Neuronal stem cell (in vitro differentiated cells): ENCODE results near the gene SFXN4.
"Not testable (repeated sequence)": the region's sequence is repeated elsewhere in the genome, so short reads cannot be mapped to it uniquely, and the experiment has no call there.

Source experiments
- DNase-seq: peaks from one replicate; pipeline ENCODE4 v3.0.0-alpha.2; 2013; ENCODE audit warnings: low spot score
- H2AFZ ChIP-seq: one replicate; pipeline ENCODE4 v1.6.1; 2013; ENCODE audit warnings: mild to moderate bottlenecking, low read length, inconsistent platforms
- H2AK5ac ChIP-seq: 2 replicates; pipeline ENCODE4 v1.6.1; 2013; ENCODE audit warnings: low read depth, mild to moderate bottlenecking, inconsistent platforms, low read length, moderate library complexity, mixed read lengths
- H2BK120ac ChIP-seq: 2 replicates; pipeline ENCODE4 v1.6.1; 2013; ENCODE audit warnings: low read depth, mild to moderate bottlenecking, inconsistent platforms, low read length, moderate library complexity, mixed read lengths
- H2BK12ac ChIP-seq: one replicate; pipeline ENCODE4 v1.6.1; 2013; ENCODE audit warnings: low read length, inconsistent platforms
- H2BK15ac ChIP-seq: 2 replicates; pipeline ENCODE4 v1.6.1; 2013; ENCODE audit warnings: mild to moderate bottlenecking, low read length, inconsistent platforms, mixed read lengths
- H2BK5ac ChIP-seq: one replicate; pipeline ENCODE4 v1.6.1; 2013; ENCODE audit warnings: inconsistent platforms, mild to moderate bottlenecking, low read length, moderate library complexity
- H3K14ac ChIP-seq: one replicate; pipeline ENCODE4 v1.6.1; 2013; ENCODE audit warnings: low read length, inconsistent platforms
- H3K18ac ChIP-seq: 2 replicates; pipeline ENCODE4 v1.6.1; 2013; ENCODE audit warnings: low read length, inconsistent platforms
- H3K23ac ChIP-seq: 2 replicates; pipeline ENCODE4 v1.6.1; 2013; ENCODE audit warnings: low read depth, mild to moderate bottlenecking, mixed read lengths, low read length, inconsistent platforms; ENCODE audit not compliant: poor library complexity
- H3K27ac ChIP-seq: replicated peaks from 3 replicates; pipeline ENCODE4 v1.5.1; 2013; ENCODE audit warnings: low read length, inconsistent platforms
- H3K27me3 ChIP-seq, 3 experiments: 2 replicates each; pipeline ENCODE4 v1.6.1; 2013; ENCODE audit warnings: low read length in 3 of 3, mild to moderate bottlenecking in 2 of 3, inconsistent platforms in 1 of 3, low read depth in 1 of 3, mixed read lengths in 1 of 3, moderate library complexity in 1 of 3; ENCODE audit not compliant: control insufficient read depth in 3 of 3, insufficient read depth in 3 of 3
- H3K36me3 ChIP-seq, 2 donors: replicated peaks in 1 of 2; 2 replicates each; pipeline ENCODE4 v1.6.1; 2013; ENCODE audit warnings: low read length in 2 of 2; ENCODE audit not compliant: control insufficient read depth in 2 of 2, insufficient read depth in 2 of 2
- H3K4ac ChIP-seq: 2 replicates; pipeline ENCODE4 v1.6.1; 2013; ENCODE audit warnings: inconsistent platforms, mild to moderate bottlenecking, low read length, moderate library complexity
- H3K4me1 ChIP-seq, 2 donors: 1 replicate in 1 of 2; 2 replicates in 1 of 2; pipeline ENCODE4 v1.6.1; 2013; ENCODE audit warnings: low read length in 2 of 2, low read depth in 1 of 2; ENCODE audit not compliant: control insufficient read depth in 2 of 2, insufficient read depth in 1 of 2
- H3K4me2 ChIP-seq: one replicate; pipeline ENCODE4 v1.6.1; 2013; ENCODE audit warnings: mild to moderate bottlenecking, low read length, inconsistent platforms; ENCODE audit not compliant: insufficient read depth, poor library complexity, severe bottlenecking
- H3K4me3 ChIP-seq, 2 donors: 2 replicates each; pipeline ENCODE4 v1.5.1; 2013; ENCODE audit warnings: low read length in 2 of 2, mild to moderate bottlenecking in 2 of 2, inconsistent platforms in 1 of 2, moderate library complexity in 1 of 2
- H3K79me1 ChIP-seq: one replicate; pipeline ENCODE4 v1.6.1; 2013; ENCODE audit warnings: low read depth, mild to moderate bottlenecking, inconsistent platforms, low read length, moderate library complexity
- H3K9ac ChIP-seq: one replicate; pipeline ENCODE4 v1.6.1; 2013; ENCODE audit warnings: mild to moderate bottlenecking, low read depth, low read length, inconsistent platforms; ENCODE audit not compliant: poor library complexity
- H3K9me3 ChIP-seq, 2 donors: replicated peaks in 1 of 2; 2 replicates each; pipeline versions ENCODE3 to v1.6.1; 2013; ENCODE audit warnings: low read length in 2 of 2, mild to moderate bottlenecking in 2 of 2, inconsistent platforms in 1 of 2, low read depth in 1 of 2, mixed read lengths in 1 of 2, moderate library complexity in 1 of 2; ENCODE audit not compliant: control insufficient read depth in 2 of 2, insufficient read depth in 1 of 2
- H4K8ac ChIP-seq: one replicate; pipeline ENCODE4 v1.6.1; 2013; ENCODE audit warnings: low read depth, mild to moderate bottlenecking, inconsistent platforms, low read length, moderate library complexity
- H4K91ac ChIP-seq: one replicate; pipeline ENCODE4 v1.6.1; 2013; ENCODE audit warnings: low read length, low read depth, mild to moderate bottlenecking, inconsistent platforms; ENCODE audit not compliant: poor library complexity
- WGBS, 2 donors: extraction: QIAGEN DNeasy Blood & Tissue Kit; methylation state at CpG; one replicate each; pipeline ENCODE4 v1.1.7; 2013; ENCODE audit warnings: missing lambda C conversion rate in 2 of 2, mixed read lengths in 1 of 2; ENCODE audit not compliant: insufficient read length in 2 of 2, insufficient replicate concordance in 1 of 2; ENCODE audit errors: extremely low coverage in 2 of 2; 5-methylcytosine and 5-hydroxymethylcytosine counted together

Gene SFXN4

GRCh38 chr10:119100434-119101238, 64.9 kb downstream of the SFXN4 start:
- Histone ChIP-seq H3K36me3 (peaks cover 0 to 3% of the 10 kb centered on the region in 2 donors), H3K18ac (no peak overlapping the region), H3K9me3 (no peaks in the 10 kb centered on the region), H3K23ac (no peak overlapping the region), H2BK12ac (no peak overlapping the region), H2BK15ac (no peak overlapping the region), H2AK5ac (no peak overlapping the region), H3K9ac (no peak overlapping the region), H2AFZ (no peak overlapping the region), H3K4me1 (peaks cover 0 to 2% of the 10 kb centered on the region in 2 donors), H3K14ac (no peak overlapping the region), H2BK120ac (no peak overlapping the region), H3K79me1 (peaks cover 3% of the 10 kb centered on the region), H4K91ac (no peak overlapping the region), H3K27ac (no peak overlapping the region), H2BK5ac (no peak overlapping the region), H3K27me3 (peaks cover 0 to 13% (median 0%) of the 10 kb centered on the region in 3 experiments), H3K4ac (no peak overlapping the region), H3K4me3 (no peak overlapping the region), H4K8ac (no peak overlapping the region), H3K4me2 (no peak overlapping the region)
- DNase-seq, result no peak
- WGBS, 2 donors, result no CpG with 5 or more reads among the region's 3 CpGs

- Histone ChIP-seq H3K18ac (no peak overlapping the region), H3K36me3 (no peaks in the 10 kb centered on the region), H4K8ac (no peak overlapping the region), H3K23ac (no peak overlapping the region), H3K9me3 (no peaks in the 10 kb centered on the region), H3K4ac (no peak overlapping the region), H2BK5ac (no peak overlapping the region), H3K27me3 (peaks cover 0 to 19% (median 0%) of the 10 kb centered on the region in 3 experiments), H4K91ac (no peak overlapping the region), H3K9ac (no peak overlapping the region), H3K4me3 (no peak overlapping the region), H2BK120ac (no peak overlapping the region), H3K14ac (no peak overlapping the region), H3K4me1 (peaks cover 0 to 1% of the 10 kb centered on the region in 2 donors), H2BK12ac (no peak overlapping the region), H2BK15ac (no peak overlapping the region), H3K79me1 (no peaks in the 10 kb centered on the region), H2AFZ (no peak overlapping the region), H2AK5ac (no peak overlapping the region), H3K4me2 (no peak overlapping the region), H3K27ac (no peak overlapping the region)
- no peak for DNase-seq
- WGBS, 2 donors, result no CpG with 5 or more reads among the region's 3 CpGs
Observed at GRCh38 chr10:119098576-119098975, 66.9 kb downstream of the SFXN4 start.

- not testable (repeated sequence) for H3K9ac ChIP-seq, H3K23ac ChIP-seq, H4K91ac ChIP-seq, H2BK5ac ChIP-seq, H3K14ac ChIP-seq, H3K36me3 ChIP-seq, H2BK15ac ChIP-seq, H3K4me2 ChIP-seq, H2BK120ac ChIP-seq, H3K4ac ChIP-seq, H2BK12ac ChIP-seq, H3K4me3 ChIP-seq, H4K8ac ChIP-seq, H3K9me3 ChIP-seq, H2AFZ ChIP-seq, H3K18ac ChIP-seq, H2AK5ac ChIP-seq, DNase-seq, H3K79me1 ChIP-seq, H3K4me1 ChIP-seq, H3K27ac ChIP-seq
- no CpG with 5 or more reads among the region's 12 CpGs for WGBS, 2 donors
- H3K27me3 ChIP-seq, result peaks cover 0 to 19% (median 0%) of the 10 kb centered on the region in 3 experiments
Observed at GRCh38 chr10:119096641-119097415, 68.7 kb downstream of the SFXN4 start.

GRCh38 chr10:119095640-119096039, 69.9 kb downstream of the SFXN4 start:
- no peak overlapping the region for H3K27ac ChIP-seq
- no peaks in the 10 kb centered on the region for H3K36me3 ChIP-seq
- H3K79me1 ChIP-seq, result peaks cover 1% of the 10 kb centered on the region
- H2BK5ac ChIP-seq, result no peak overlapping the region
- H3K9me3 ChIP-seq, result no peaks in the 10 kb centered on the region
- H3K9ac ChIP-seq, result no peak overlapping the region
- H4K8ac ChIP-seq, result no peak overlapping the region
- H3K4me3 ChIP-seq, result no peak overlapping the region
- no CpG with 5 or more reads among the region's 4 CpGs for WGBS, 2 donors
- no peak overlapping the region for H3K4ac ChIP-seq
- H2BK15ac ChIP-seq, result no peak overlapping the region
- H4K91ac ChIP-seq, result no peak overlapping the region
- H3K4me1 ChIP-seq, result no peaks in the 10 kb centered on the region
- H3K14ac ChIP-seq, result no peak overlapping the region
- peaks cover 0 to 14% (median 0%) of the 10 kb centered on the region in 3 experiments for H3K27me3 ChIP-seq
- no peak overlapping the region for H2AFZ ChIP-seq
- no peak overlapping the region for H2BK120ac ChIP-seq
- H3K23ac ChIP-seq, result no peak overlapping the region
- H3K4me2 ChIP-seq, result no peak overlapping the region
- H2BK12ac ChIP-seq, result no peak overlapping the region
- no peak overlapping the region for H2AK5ac ChIP-seq
- no peak for DNase-seq
- H3K18ac ChIP-seq, result no peak overlapping the region
